HCT116 (cell line): ENCODE measurements around the gene LY6G6C. TPM values are rescaled to one million over a fixed set of nuclear protein-coding genes. Genes with fewer than 3 reads are reported as not detected.

Source experiments
- ATAC-seq: fragments of 200-7000 bp; cut with Tn5 transposase; 2 replicates; pipeline ENCODE4 v1.9.1; 2020; ENCODE audit warnings: mild to moderate bottlenecking, moderate library complexity
- BruUV-seq: library from RNA; stranded (reverse); fragments of 400-500 nt; replicated peaks from 2 replicates; lab custom pipeline; 2021; lab: Mats Ljungman, UMichigan
- CTCF ChIA-PET: fragments of 300-600 bp; sonication (Branson Sonifier 250); formaldehyde crosslinking; loops from one replicate; lab custom pipeline; 2021; ENCODE audit warnings: antibody characterized with exemption; lab: Charles Lee
- POLR2A ChIA-PET: fragments of 300-600, 350-600 bp; sonication (Branson Sonifier 250); formaldehyde crosslinking; loops from one replicate; lab custom pipeline; 2021; ENCODE audit warnings: antibody characterized with exemption; lab: Charles Lee
- RAD21 ChIA-PET, 2 experiments: fragments of 300-600 bp; sonication (Branson Sonifier 250); formaldehyde crosslinking; loops; one replicate each; lab custom pipeline; 2023; ENCODE audit warnings: low total read pairs in 2 of 2; ENCODE audit not compliant: uncharacterized antibody in 2 of 2, unreplicated experiment in 2 of 2, low non-redundant PET in 1 of 2; lab: Charles Lee
- DNase-seq: peaks from one replicate; pipeline ENCODE4 v3.0.0-alpha.2; 2010; ENCODE audit warnings: low read depth, low spot score
- H2AFZ ChIP-seq: fragments of 200-600 bp; shearing (Covaris generic), sonication (generic); 2 replicates; pipeline ENCODE4 v1.6.1; 2017; ENCODE audit warnings: low read depth, mixed run types, mixed read lengths, antibody characterized with exemption, low read length; ENCODE audit not compliant: poor library complexity, severe bottlenecking
- H3K27ac ChIP-seq: 2 replicates; pipeline ENCODE4 v1.5.1; 2012; ENCODE audit warnings: low read depth, low read length
- H3K27me3 ChIP-seq: fragments of 200-600 bp; sonication (generic); 2 replicates; pipeline ENCODE4 v1.6.1; 2016; ENCODE audit warnings: mixed run types, low read length, mixed read lengths; ENCODE audit not compliant: insufficient read depth
- H3K36me3 ChIP-seq, 2 experiments: fragments of 200-500 bp in 1 of 2; fragments of 200-600 bp in 1 of 2; sonication (Bioruptor generic) in 1 of 2; sonication (generic) in 1 of 2; 2 replicates each; pipeline versions ENCODE4 v1.5.1 to v1.6.1; 2014 to 2016; ENCODE audit warnings: low read length in 2 of 2, inconsistent platforms in 1 of 2, mixed read lengths in 1 of 2, mixed run types in 1 of 2; ENCODE audit not compliant: insufficient read depth in 2 of 2, control insufficient read depth in 1 of 2
- H3K4me1 ChIP-seq, 2 experiments: fragments of 200-600 bp in 1 of 2; sonication (generic) in 1 of 2; 2 replicates each; pipeline versions ENCODE4 v1.5.1 to v1.6.1; 2012 to 2017; ENCODE audit warnings: low read length in 2 of 2, inconsistent platforms in 1 of 2, mild to moderate bottlenecking in 1 of 2, mixed read lengths in 1 of 2, mixed run types in 1 of 2, moderate library complexity in 1 of 2; ENCODE audit not compliant: insufficient read depth in 2 of 2, control insufficient read depth in 1 of 2
- H3K4me2 ChIP-seq: fragments of 200-600 bp; sonication (generic); 2 replicates; pipeline ENCODE4 v1.6.1; 2017; ENCODE audit warnings: mixed run types, low read length, mixed read lengths
- H3K4me3 ChIP-seq, 2 experiments: fragments of 200-600 bp in 1 of 2; sonication (generic) in 1 of 2; replicated peaks in 1 of 2; 2 replicates each; pipeline ENCODE4 v1.5.1; 2011 to 2016; ENCODE audit warnings: low read length in 2 of 2, control low read depth in 1 of 2, low read depth in 1 of 2, mild to moderate bottlenecking in 1 of 2, mixed read lengths in 1 of 2, mixed run types in 1 of 2
- H3K79me2 ChIP-seq: fragments of 200-600 bp; sonication (generic); 2 replicates; pipeline ENCODE4 v1.6.1; 2017; ENCODE audit warnings: mild to moderate bottlenecking, mixed run types, low read length, moderate library complexity, mixed read lengths; ENCODE audit not compliant: insufficient read depth
- H3K9ac ChIP-seq: fragments of 200-600 bp; sonication (generic); 2 replicates; pipeline ENCODE4 v1.6.1; 2016; ENCODE audit warnings: low read length, mixed read lengths
- H3K9me2 ChIP-seq: fragments of 200-600 bp; sonication (generic), shearing (Covaris generic); 2 replicates; pipeline ENCODE4 v1.6.1; 2017; ENCODE audit warnings: mixed run types, mild to moderate bottlenecking, moderate library complexity; ENCODE audit not compliant: insufficient read depth
- H3K9me3 ChIP-seq, 2 experiments: fragments of 200-500 bp in 1 of 2; fragments of 200-600 bp in 1 of 2; sonication (Bioruptor generic) in 1 of 2; sonication (generic) in 1 of 2; 2 replicates each; pipeline ENCODE4 v1.6.1; 2014 to 2017; ENCODE audit warnings: low read length in 2 of 2, mixed read lengths in 2 of 2, inconsistent platforms in 1 of 2, low read depth in 1 of 2, mild to moderate bottlenecking in 1 of 2, mixed run types in 1 of 2, moderate library complexity in 1 of 2; ENCODE audit not compliant: control insufficient read depth in 1 of 2, insufficient read depth in 1 of 2
- H4K20me1 ChIP-seq: fragments of 200-600 bp; sonication (generic), shearing (Covaris generic); 2 replicates; pipeline ENCODE4 v1.6.1; 2017; ENCODE audit warnings: mixed run types, mild to moderate bottlenecking, moderate library complexity; ENCODE audit not compliant: insufficient read depth
- CEBPB ChIP-seq: IDR thresholded peaks from 2 replicates; pipeline ENCODE4 v1.6.1; 2012; ENCODE audit warnings: low read depth
- CTCF ChIP-seq, 3 experiments: fragments of 200-600 bp in 1 of 3; sonication (generic) in 1 of 3; IDR thresholded peaks in 2 of 3; conservative IDR thresholded peaks in 1 of 3; 2 replicates each; pipeline ENCODE4 v1.5.1; 2012 to 2017; ENCODE audit warnings: low read depth in 2 of 3, low read length in 2 of 3, antibody characterized with exemption in 1 of 3, borderline replicate concordance in 1 of 3, control low read depth in 1 of 3, mild to moderate bottlenecking in 1 of 3, mixed read lengths in 1 of 3, mixed run types in 1 of 3, moderate library complexity in 1 of 3; ENCODE audit not compliant: insufficient read depth in 1 of 3
- EGR1 ChIP-seq: IDR thresholded peaks from 2 replicates; pipeline ENCODE4 v1.6.1; 2012; ENCODE audit warnings: low read depth
- ELF1 ChIP-seq: IDR thresholded peaks from 2 replicates; pipeline ENCODE4 v1.6.1; 2012; ENCODE audit warnings: low read depth, borderline replicate concordance
- EZH2 ChIP-seq: fragments of 200-600 bp; sonication (generic); IDR thresholded peaks from 2 replicates; pipeline ENCODE4 v1.6.1; 2017; ENCODE audit warnings: antibody characterized with exemption, mixed run types
- FOSL1 ChIP-seq: IDR thresholded peaks from 2 replicates; pipeline ENCODE4 v1.6.1; 2012; ENCODE audit warnings: low read depth
- JUND ChIP-seq: IDR thresholded peaks from 2 replicates; pipeline ENCODE4 v1.6.1; 2012
- POLR2A ChIP-seq: IDR thresholded peaks from 2 replicates; pipeline ENCODE4 v1.7.0; 2011; ENCODE audit warnings: borderline replicate concordance; ENCODE audit not compliant: insufficient read depth, insufficient read length; ENCODE audit errors: extremely low read depth
- RAD21 ChIP-seq: IDR thresholded peaks from 2 replicates; pipeline ENCODE4 v1.6.1; 2012; ENCODE audit warnings: low read depth, mild to moderate bottlenecking
- SIN3A ChIP-seq: IDR thresholded peaks from 2 replicates; pipeline ENCODE4 v1.6.1; 2012; ENCODE audit warnings: low read depth
- SP1 ChIP-seq: IDR thresholded peaks from 2 replicates; pipeline ENCODE4 v1.6.1; 2012; ENCODE audit warnings: low read depth
- TCF7L2 ChIP-seq: IDR thresholded peaks from 2 replicates; pipeline ENCODE4 v1.7.0; 2011; ENCODE audit warnings: borderline replicate concordance, inconsistent platforms; ENCODE audit not compliant: insufficient read depth, insufficient read length; ENCODE audit errors: extremely low read depth
- YY1 ChIP-seq: IDR thresholded peaks from 2 replicates; pipeline ENCODE4 v1.6.1; 2011; ENCODE audit warnings: low read length, low read depth, moderate library complexity, mild to moderate bottlenecking; ENCODE audit not compliant: insufficient replicate concordance; ENCODE audit errors: extremely low read depth
- ZNF274 ChIP-seq: fragments of 200-500 bp; sonication (Bioruptor generic); IDR thresholded peaks from 2 replicates; pipeline ENCODE4 v1.6.1; 2014; ENCODE audit warnings: mild to moderate bottlenecking, low read depth, low read length, inconsistent platforms
- intact Hi-C: fragments of 100-400 bp; cut with micrococcal nuclease; formaldehyde crosslinking; loops from 2 replicates; pipeline ENCODE4 v1.10.0; 2022
- total RNA-seq: library from RNA; stranded (reverse); gene quantifications from one replicate; pipeline ENCODE4 v1.2.1, GENCODE V29; 2021; ENCODE audit not compliant: unreplicated experiment
- TF ChIP-seq, protein P1 (sequence below): IDR thresholded peaks from 2 replicates; pipeline ENCODE4 v1.6.1; 2012

The LY6G6C gene
- total RNA-seq, 1 experiment from 2014 or later: 0.54 TPM

- H3K9ac ChIP-seq: no peak overlapping the region
- DNase-seq: no peak
- H3K4me1 ChIP-seq: peaks cover 7 to 15% of the 10 kb centered on the region in 2 experiments; a peak in 3 of 4 replicates
- RAD21 ChIA-PET: no interaction called here
- H3K4me3 ChIP-seq: no peak overlapping the region
- intact Hi-C loops: no loop called here
- no peaks in the 10 kb centered on the region for H3K9me3 ChIP-seq
- H3K27ac ChIP-seq: no peak overlapping the region
- no peak for ATAC-seq
- H3K27me3 ChIP-seq: no peaks in the 10 kb centered on the region
- no peaks in the 10 kb centered on the region for H4K20me1 ChIP-seq
- no peak overlapping the region for H2AFZ ChIP-seq
- H3K9me2 ChIP-seq: no peaks in the 10 kb centered on the region
- CTCF ChIA-PET: no interaction called here
- POLR2A ChIA-PET: no interaction called here
- peaks cover 0 to 8% of the 10 kb centered on the region in 2 experiments; a peak in 2 of 4 replicates for H3K36me3 ChIP-seq
- H3K4me2 ChIP-seq: no peak overlapping the region
- H3K79me2 ChIP-seq: peaks cover 13% of the 10 kb centered on the region
- TF ChIP-seq ZNF274: no peak
- TF ChIP-seq CTCF (IDR thresholded peaks at IDR 0.05 in 2 of 3, conservative IDR thresholded peaks at IDR 0.05 in 1 of 3; ENCODE audit: borderline replicate concordance in 1 of 3, insufficient read depth in 1 of 3, low read depth in 2 of 3, low read length in 2 of 3): no peak
- no peak for TF ChIP-seq ELF1
- no peak for TF ChIP-seq SP1
- TF ChIP-seq YY1: no peak
- no peak for TF ChIP-seq FOSL1
- no peak for TF ChIP-seq SIN3A
- no peak for TF ChIP-seq RAD21
- TF ChIP-seq JUND: no peak
- TF ChIP-seq POLR2A: no peak
- no peak for TF ChIP-seq EGR1
- no peak for TF ChIP-seq CEBPB
- no peak for TF ChIP-seq TCF7L2
- no peak for TF ChIP-seq EZH2
- TF ChIP-seq, protein P1, sequence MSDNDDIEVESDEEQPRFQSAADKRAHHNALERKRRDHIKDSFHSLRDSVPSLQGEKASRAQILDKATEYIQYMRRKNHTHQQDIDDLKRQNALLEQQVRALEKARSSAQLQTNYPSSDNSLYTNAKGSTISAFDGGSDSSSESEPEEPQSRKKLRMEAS: no peak
- no TSS peak for BruUV-seq
Measured at GRCh38 chr6:31700740-31701401, 20.7 kb downstream of the LY6G6C start.
